Panc1 (cell line): Measurements from ENCODE around the gene NCAPD2. TPM values are rescaled to one million over a fixed set of nuclear protein-coding genes. Genes with fewer than 3 reads are reported as not detected.

Source experiments
- ATAC-seq: fragments of 200-7000 bp; cut with Tn5 transposase; 2 replicates; pipeline ENCODE4 v1.9.1; 2020; ENCODE audit warnings: mild to moderate bottlenecking, moderate library complexity
- BruUV-seq: library from RNA; stranded (reverse); fragments of 400-500 nt; replicated peaks from 2 replicates; lab custom pipeline; 2021; lab: Mats Ljungman, UMichigan
- CTCF ChIA-PET: fragments of 300-600 bp; sonication (Branson Sonifier 250); formaldehyde crosslinking; loops from one replicate; lab custom pipeline; 2022; ENCODE audit warnings: antibody characterized with exemption; lab: Charles Lee
- POLR2A ChIA-PET: fragments of 300-600 bp; sonication (Branson Sonifier 250); formaldehyde crosslinking; loops from one replicate; lab custom pipeline; 2022; ENCODE audit warnings: antibody characterized with exemption; lab: Charles Lee
- DNase-seq: peaks from one replicate; pipeline ENCODE4 v3.0.0-alpha.2; 2010; ENCODE audit warnings: low read depth, low spot score
- H3K27ac ChIP-seq: 2 replicates; pipeline ENCODE4 v1.5.1; 2011; ENCODE audit warnings: mild to moderate bottlenecking, low read length, inconsistent platforms
- H3K27me3 ChIP-seq: fragments of 200-500 bp; sonication (Bioruptor generic); 2 replicates; pipeline ENCODE4 v1.6.0; 2014; ENCODE audit warnings: low read length, inconsistent platforms; ENCODE audit not compliant: control insufficient read depth, insufficient read depth
- H3K36me3 ChIP-seq: fragments of 200-500 bp; sonication (Bioruptor generic); 2 replicates; pipeline ENCODE4 v1.5.1; 2014; ENCODE audit warnings: inconsistent platforms, mild to moderate bottlenecking, low read length, moderate library complexity; ENCODE audit not compliant: control insufficient read depth, insufficient read depth
- H3K4me1 ChIP-seq: 2 replicates; pipeline ENCODE4 v1.5.1; 2011; ENCODE audit warnings: inconsistent platforms, mild to moderate bottlenecking, low read length, moderate library complexity; ENCODE audit not compliant: control insufficient read depth, insufficient read depth
- H3K4me3 ChIP-seq, 2 experiments: 2 replicates each; pipeline ENCODE4 v1.5.1; 2011 to 2012; ENCODE audit warnings: low read depth in 2 of 2, low read length in 2 of 2, mild to moderate bottlenecking in 2 of 2, inconsistent platforms in 1 of 2, moderate library complexity in 1 of 2
- H3K9me3 ChIP-seq: fragments of 200-500 bp; sonication (Bioruptor generic); 2 replicates; pipeline ENCODE4 v1.5.1; 2014; ENCODE audit warnings: low read depth, mild to moderate bottlenecking, inconsistent platforms, low read length, moderate library complexity; ENCODE audit not compliant: control insufficient read depth, insufficient read depth
- POLR2AphosphoS5 ChIP-seq: IDR thresholded peaks from 2 replicates; pipeline ENCODE4 v1.6.1; 2012; ENCODE audit warnings: mild to moderate bottlenecking, low read depth, low read length, moderate library complexity
- SIN3A ChIP-seq: IDR thresholded peaks from 2 replicates; pipeline ENCODE4 v1.6.1; 2012; ENCODE audit warnings: low read depth, mild to moderate bottlenecking, low read length, moderate library complexity, borderline replicate concordance; ENCODE audit not compliant: insufficient read depth
- TCF7L2 ChIP-seq: IDR thresholded peaks from 2 replicates; pipeline ENCODE4 v1.6.1; 2011; ENCODE audit warnings: mild to moderate bottlenecking, low read depth, low read length, inconsistent platforms
- in situ Hi-C: cut with HindIII; loops from 2 replicates; pipeline ENCODE4 v1.10.0; 2016; ENCODE audit warnings: low sequenced_read_pairs, low pct_unique_long_range_greater_than_20kb
- intact Hi-C: fragments of 100-400 bp; cut with micrococcal nuclease; formaldehyde crosslinking; loops from one replicate; pipeline ENCODE4 v1.10.0; 2022; ENCODE audit not compliant: unreplicated experiment
- total RNA-seq: library from RNA; stranded (reverse); gene quantifications from one replicate; pipeline ENCODE4 v1.2.1, GENCODE V29; 2021; ENCODE audit not compliant: unreplicated experiment
- TF ChIP-seq, protein P1 (sequence below): fragments of 450-650 bp; IDR thresholded peaks from 2 replicates; pipeline ENCODE4 v1.5.1; 2017; ENCODE audit warnings: mild to moderate bottlenecking
- TF ChIP-seq, protein P2 (sequence below), 2 experiments: IDR thresholded peaks; 2 replicates each; pipeline ENCODE4 v1.6.1; 2011 to 2012; ENCODE audit warnings: low read depth in 2 of 2, control low read depth in 1 of 2, low read length in 1 of 2, mild to moderate bottlenecking in 1 of 2, moderate library complexity in 1 of 2; ENCODE audit not compliant: insufficient read depth in 1 of 2

Gene NCAPD2
- total RNA-seq, 1 experiment from 2014 or later = 80.3 TPM

DNA sequence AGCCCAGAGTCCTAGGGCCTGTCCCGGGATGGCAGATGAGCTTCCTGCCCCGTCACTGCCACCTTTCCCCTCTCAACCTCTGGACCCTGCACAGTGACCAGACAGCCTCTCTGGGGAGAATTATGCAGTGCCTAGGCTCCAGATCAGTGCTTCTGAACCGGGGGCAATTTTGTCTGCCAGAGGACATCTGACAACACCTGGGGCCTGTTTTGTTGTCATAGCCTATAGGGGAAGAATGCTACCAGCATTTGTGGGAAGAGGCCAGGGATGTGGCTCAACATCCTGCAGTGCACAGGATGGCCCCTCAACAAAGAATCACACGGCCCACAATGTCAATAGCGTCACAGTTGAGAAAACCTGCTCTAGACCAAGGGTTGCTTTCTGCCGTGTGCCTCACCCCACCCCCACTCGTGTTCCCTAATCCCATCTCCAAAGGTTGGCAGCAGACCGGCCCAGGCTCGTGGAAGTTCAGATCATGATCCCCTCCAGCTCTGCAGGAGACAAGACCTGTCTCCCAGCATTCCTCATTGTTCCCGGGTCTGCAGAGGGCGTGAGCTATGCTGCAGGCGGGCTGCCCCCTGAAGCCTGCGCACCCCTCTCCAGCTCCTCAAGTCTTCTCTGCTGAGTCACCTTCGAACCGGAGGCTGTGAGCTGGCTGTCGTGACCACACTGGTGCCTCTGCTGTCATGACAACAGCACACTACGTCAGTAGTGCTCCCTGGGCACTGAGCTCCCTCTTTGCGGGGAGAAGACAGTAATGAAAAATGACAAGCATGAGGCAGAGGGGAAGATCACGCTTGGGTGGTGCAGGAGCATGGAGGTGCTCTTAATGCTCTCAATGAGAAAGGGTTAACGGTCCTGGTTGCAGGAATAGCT, 38.4 kb downstream of the NCAPD2 start:
- ATAC-seq (peak; percentile 26; the same call in 1 of the 2 replicates), DNase-seq (no peak)
- Histone ChIP-seq H3K9me3 (no peaks in the 10 kb centered on the region), H3K4me1 (peaks cover 27% of the 10 kb centered on the region), H3K27ac (peak overlapping the region; percentile 95), H3K4me3 (peak overlapping the region; percentile 66 to 86), H3K36me3 (peaks cover 11% of the 10 kb centered on the region), H3K27me3 (no peaks in the 10 kb centered on the region)
- ChIA-PET CTCF (interaction anchor here (0.6 kb wide), 2 partner anchors 9 to 30 kb away, joined by 4 read pairs; no protein-coding TSS in a partner anchor), POLR2A (interaction anchor here (0.5 to 0.6 kb wide), 2 partner anchors 157 to 174 kb away, joined by 6 to 11 read pairs; partner anchors contain the start of gene ZNF384)
- TF ChIP-seq TCF7L2 (no peak), POLR2AphosphoS5 (no peak; the same call in 1 of the 2 replicates), SIN3A (no peak)
- TF ChIP-seq, protein P1, sequence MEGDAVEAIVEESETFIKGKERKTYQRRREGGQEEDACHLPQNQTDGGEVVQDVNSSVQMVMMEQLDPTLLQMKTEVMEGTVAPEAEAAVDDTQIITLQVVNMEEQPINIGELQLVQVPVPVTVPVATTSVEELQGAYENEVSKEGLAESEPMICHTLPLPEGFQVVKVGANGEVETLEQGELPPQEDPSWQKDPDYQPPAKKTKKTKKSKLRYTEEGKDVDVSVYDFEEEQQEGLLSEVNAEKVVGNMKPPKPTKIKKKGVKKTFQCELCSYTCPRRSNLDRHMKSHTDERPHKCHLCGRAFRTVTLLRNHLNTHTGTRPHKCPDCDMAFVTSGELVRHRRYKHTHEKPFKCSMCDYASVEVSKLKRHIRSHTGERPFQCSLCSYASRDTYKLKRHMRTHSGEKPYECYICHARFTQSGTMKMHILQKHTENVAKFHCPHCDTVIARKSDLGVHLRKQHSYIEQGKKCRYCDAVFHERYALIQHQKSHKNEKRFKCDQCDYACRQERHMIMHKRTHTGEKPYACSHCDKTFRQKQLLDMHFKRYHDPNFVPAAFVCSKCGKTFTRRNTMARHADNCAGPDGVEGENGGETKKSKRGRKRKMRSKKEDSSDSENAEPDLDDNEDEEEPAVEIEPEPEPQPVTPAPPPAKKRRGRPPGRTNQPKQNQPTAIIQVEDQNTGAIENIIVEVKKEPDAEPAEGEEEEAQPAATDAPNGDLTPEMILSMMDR = no peak
- TF ChIP-seq, protein P2, sequence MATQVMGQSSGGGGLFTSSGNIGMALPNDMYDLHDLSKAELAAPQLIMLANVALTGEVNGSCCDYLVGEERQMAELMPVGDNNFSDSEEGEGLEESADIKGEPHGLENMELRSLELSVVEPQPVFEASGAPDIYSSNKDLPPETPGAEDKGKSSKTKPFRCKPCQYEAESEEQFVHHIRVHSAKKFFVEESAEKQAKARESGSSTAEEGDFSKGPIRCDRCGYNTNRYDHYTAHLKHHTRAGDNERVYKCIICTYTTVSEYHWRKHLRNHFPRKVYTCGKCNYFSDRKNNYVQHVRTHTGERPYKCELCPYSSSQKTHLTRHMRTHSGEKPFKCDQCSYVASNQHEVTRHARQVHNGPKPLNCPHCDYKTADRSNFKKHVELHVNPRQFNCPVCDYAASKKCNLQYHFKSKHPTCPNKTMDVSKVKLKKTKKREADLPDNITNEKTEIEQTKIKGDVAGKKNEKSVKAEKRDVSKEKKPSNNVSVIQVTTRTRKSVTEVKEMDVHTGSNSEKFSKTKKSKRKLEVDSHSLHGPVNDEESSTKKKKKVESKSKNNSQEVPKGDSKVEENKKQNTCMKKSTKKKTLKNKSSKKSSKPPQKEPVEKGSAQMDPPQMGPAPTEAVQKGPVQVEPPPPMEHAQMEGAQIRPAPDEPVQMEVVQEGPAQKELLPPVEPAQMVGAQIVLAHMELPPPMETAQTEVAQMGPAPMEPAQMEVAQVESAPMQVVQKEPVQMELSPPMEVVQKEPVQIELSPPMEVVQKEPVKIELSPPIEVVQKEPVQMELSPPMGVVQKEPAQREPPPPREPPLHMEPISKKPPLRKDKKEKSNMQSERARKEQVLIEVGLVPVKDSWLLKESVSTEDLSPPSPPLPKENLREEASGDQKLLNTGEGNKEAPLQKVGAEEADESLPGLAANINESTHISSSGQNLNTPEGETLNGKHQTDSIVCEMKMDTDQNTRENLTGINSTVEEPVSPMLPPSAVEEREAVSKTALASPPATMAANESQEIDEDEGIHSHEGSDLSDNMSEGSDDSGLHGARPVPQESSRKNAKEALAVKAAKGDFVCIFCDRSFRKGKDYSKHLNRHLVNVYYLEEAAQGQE (IDR thresholded peaks at IDR 0.05; ENCODE audit: insufficient read depth in 1 of 2, low read depth in 2 of 2, low read length in 1 of 2) = no peak
- in situ Hi-C loops (no loop called here), intact Hi-C loops (no loop called here)
- no TSS peak for BruUV-seq

DNA sequence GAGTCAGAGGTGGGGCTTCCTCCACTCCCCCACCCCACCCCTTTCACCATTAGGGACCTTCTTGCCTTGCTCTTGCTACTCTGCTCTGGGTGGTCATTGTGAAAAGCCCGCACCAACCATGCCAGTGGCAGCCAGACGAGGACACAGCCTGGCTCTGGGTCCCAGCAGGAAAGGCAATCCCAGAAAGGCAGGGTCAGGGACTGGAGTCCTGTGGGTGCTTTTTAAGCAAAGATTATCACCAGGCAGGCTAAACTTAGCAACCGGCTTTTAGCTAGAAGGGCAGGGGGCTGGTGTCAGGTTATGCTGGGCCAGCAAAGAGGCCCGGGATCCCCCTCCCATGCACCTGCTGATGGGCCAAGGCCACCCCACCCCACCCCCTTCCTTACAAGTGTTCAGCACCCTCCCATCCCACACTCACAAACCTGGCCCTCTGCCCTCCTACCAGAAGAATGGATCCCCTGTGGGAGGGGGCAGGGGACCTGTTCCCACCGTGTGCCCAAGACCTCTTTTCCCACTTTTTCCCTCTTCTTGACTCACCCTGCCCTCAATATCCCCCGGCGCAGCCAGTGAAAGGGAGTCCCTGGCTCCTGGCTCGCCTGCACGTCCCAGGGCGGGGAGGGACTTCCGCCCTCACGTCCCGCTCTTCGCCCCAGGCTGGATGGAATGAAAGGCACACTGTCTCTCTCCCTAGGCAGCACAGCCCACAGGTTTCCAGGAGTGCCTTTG, 39.2 kb downstream of the NCAPD2 start:
- in situ Hi-C loops (no loop called here), intact Hi-C loops (no loop called here)
- POLR2A ChIA-PET = interaction anchor here (0.5 to 0.6 kb wide), 2 partner anchors 156 to 175 kb away, joined by 6 to 11 read pairs; partner anchors contain the start of gene ZNF384
- peaks cover 33% of the 10 kb centered on the region for H3K4me1 ChIP-seq
- no TSS peak for BruUV-seq
- CTCF ChIA-PET = interaction anchor here (0.6 kb wide), 1 partner anchor 29 kb away, joined by 4 read pairs; no protein-coding TSS in a partner anchor
- H3K9me3 ChIP-seq = no peaks in the 10 kb centered on the region
- DNase-seq (no peak), ATAC-seq (peak; percentile 60)
- peak overlapping the region; percentile 95 for H3K27ac ChIP-seq
- H3K36me3 ChIP-seq = peaks cover 11% of the 10 kb centered on the region
- H3K27me3 ChIP-seq = no peaks in the 10 kb centered on the region
- TF ChIP-seq, protein P1 = no peak
- no peak for TF ChIP-seq POLR2AphosphoS5
- TF ChIP-seq SIN3A = no peak
- TF ChIP-seq, protein P2 (IDR thresholded peaks at IDR 0.05; ENCODE audit: insufficient read depth in 1 of 2, low read depth in 2 of 2, low read length in 1 of 2) = no peak
- no peak for TF ChIP-seq TCF7L2
- H3K4me3 ChIP-seq = peak overlapping the region; percentile 66 to 86
